NCI-H2171 (cell line): ENCODE data around the gene TUT4.

Source experiments
- DNase-seq: peaks from one replicate; lab custom pipeline; 2025; lab: John Stamatoyannopoulos, UW

TUT4 gene

DNA sequence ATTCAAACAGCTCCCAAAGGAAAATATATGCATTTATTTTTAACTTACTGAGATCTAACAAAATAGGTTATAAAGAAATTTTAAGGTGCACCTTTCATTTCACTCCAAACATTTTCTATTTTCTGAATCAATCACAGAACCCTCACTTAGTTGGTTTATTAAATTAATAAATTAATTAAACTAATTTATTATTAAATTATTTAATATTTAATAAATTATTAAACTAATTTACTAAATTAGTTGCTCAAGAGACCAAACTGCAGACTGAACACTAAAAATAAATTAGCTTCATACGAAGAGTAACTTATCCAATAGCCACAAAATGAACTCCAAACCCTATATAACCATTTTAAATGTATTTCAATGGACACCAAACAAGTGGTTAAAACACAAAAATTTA, 80.5 kb downstream of the TUT4 start:
- no peak for DNase-seq

DNA sequence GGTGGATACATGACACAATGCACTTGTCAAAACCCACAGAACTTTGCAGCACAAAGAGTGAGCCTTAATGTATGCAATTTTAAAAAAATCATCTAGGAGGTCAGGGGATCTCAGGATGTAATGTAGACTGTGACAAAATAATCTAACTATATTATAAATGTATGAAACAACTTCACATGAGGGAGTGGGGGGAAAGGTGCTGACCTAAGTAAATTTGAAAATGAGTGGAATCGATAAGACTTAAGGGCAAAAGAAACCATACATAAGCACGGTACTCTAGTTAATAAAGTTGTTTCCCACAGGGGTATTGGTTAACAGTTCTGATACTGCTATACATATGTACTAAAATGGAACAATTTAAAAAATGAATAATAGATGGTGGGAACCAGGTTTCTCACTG, 83.8 kb downstream of the TUT4 start:
- no peak for DNase-seq

DNA sequence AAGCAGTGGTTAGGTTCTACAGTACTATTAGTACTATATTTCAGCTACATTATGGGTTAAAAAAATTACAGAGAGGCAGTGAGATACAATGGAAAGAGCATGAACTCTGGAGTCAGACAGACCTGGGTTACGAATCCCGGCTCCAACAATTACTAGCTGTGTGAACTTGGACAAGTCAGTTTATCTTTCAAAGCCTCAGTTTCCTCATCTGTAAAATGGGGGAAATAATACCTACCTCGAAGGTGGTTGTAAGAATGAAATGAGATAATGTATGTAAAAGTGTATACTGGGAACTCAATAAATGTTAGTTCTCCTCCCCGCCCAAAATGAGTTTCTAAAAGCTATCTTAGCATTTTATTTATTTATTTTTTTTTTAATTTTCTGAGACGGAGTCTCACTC, 89.0 kb downstream of the TUT4 start:
- DNase-seq: no peak

DNA sequence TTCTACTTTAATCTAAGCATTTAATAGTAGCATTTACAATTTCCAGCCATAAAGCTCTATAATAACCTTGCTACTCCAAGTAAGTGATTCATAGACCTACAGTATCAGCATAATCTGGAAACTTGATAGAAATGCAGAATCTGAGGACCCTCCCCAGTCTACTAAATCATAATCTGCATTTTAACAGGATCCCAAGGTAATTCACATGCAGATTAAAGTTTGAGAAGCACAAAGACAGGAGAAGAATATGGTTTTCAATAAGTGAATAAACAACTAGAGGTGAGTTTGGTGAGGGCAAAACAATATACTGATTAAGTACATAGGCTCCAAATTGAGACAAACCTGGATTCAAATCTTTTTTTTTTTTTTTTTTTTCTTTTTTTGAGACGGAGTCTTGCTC, 91.1 kb downstream of the TUT4 start:
- no peak for DNase-seq

DNA sequence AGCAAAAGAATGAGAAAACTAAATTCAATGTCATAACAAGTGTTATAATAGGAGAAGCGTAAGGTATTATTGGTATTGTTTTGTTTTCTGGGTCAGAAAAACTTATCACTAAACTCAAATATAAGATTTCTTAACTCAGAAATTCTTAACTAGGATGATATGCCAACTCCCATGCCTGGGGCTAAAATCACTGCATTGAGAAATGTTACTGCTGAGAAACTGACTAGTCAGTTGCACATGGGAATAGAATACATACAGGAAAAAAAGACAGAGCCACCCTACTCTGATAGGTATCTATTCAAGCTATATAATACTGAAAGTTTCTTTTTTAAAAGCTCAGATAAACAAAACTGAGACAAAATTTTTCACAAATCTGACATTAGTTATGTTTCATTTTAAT, 92.2 kb downstream of the TUT4 start:
- DNase-seq: no peak

DNA sequence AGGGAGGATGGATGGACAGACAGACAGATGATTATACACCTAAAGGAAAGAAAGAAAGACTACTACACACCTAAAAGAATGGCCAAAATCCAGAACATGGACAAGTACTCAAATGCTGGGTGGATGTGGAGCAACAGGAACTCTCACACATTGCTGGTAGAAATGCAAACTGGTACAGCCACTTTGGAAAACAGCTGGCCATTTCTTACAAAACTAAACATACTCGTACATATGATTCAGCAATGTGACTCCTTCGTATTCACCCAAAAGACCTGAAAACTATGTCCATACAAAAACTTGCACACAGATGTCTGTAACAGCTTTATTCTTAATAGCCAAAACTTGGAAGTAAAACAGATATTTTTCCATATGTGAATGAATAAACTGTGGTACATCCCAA, 97.2 kb downstream of the TUT4 start:
- DNase-seq: no peak

DNA sequence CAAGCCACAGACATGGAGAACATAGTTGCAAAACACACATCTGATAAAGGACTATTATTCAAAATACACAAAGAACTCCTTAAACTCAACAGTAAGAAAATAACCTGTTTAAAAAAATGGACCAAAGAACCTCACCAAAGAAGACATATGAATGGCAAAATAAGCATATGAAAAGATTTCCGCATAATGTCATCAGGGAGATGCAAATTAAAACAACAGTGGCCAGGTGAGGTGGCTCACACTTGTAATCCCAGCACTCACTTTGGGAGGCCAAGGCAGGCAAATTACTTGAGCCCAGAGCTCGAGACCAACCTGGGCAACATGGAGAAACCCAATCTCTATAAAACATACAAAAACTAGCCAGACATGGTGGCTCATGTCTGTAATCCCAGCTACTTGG, 98.1 kb downstream of the TUT4 start:
- no peak for DNase-seq

DNA sequence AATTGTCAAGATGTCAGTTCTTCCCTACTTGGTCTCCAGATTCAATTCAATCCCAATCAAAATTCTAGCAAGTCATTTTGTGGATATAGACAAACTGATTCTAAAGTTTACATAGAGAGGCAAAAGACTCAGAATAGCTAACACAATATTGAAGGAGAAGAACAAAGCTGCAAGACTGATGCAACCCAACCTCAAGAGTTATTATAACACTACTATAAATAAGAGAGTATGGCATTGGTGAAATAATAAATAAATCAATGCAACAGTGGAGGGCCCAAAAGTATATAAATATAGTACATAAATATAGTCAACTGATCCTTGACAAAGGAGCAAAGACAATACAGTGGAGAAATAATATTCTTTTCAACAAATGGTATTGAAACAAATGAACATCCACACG, 98.8 kb downstream of the TUT4 start:
- DNase-seq: no peak

DNA sequence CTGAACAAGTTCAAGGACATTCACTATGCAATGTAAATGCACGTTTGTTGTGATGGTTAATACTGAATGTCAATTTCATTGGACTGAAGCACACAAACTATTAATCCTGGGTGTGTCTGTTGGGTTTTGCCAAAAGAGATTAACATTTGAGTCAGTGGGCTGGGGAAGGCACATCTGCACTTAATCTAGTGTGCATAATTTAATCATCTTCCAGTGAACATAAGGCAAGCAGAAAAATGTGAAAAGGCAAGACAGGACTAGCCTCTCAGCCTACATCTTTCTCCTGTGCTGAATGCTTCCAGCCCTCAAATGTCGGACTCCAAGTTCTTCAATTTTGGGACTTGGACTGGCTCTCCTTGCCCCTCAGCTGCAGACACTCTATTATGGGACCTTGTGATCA, 108.4 kb downstream of the TUT4 start:
- DNase-seq: no peak

DNA sequence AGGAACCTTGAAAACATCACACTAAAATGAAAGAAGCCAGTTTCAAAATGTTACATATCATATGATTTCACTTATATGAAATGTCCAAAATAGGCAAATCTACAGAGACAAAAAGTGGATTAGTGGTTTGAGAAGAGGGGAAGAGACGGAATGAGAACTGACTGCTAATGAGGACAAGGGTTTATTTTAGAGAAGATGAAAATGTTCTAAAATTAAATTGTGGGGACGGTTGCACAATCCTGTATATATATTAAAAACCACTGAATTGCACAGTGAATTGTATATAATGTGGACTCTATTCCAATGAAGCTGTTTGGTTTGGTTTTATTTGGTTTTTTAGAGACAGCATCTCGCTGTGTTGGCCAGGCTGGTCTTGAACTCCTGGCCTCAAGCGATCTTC, 112.9 kb downstream of the TUT4 start:
- DNase-seq: no peak

DNA sequence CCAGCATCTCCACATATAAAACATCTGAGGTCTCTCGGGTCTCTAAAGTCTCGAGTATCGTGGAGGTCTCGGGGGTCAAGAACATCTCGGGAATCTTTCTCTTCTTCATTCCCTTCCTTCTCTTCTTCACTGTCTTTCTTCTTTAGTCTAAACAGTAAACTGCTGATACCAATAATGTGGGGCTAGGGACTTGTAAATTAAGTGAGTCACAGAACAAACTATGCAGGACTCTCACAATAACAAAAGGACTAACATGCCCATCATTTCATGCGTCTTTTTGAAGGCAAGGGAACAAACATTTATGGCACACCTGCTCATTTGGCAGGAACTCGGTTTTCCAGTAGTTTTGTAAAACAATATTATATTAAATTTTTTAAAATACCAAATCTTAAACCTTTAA, 116.1 kb downstream of the TUT4 start:
- no peak for DNase-seq

DNA sequence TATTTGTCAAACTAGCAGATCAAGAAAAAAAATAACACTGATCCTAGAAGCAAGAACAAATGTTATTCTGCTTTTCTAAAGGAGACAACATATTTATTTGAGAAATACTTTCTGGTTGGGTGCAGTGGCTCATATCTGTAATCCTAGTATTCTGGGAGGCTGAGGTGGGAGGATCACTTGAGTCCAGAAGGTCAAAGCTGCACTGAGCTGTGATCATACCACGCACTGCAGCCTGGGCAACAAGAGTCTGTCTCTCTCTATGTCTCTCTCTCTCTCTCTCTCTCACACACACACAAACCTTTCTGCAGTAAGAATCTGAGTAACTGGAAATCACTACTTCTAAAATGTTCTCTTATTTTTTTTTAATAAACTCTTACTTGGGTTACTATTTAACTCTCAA, 117.2 kb downstream of the TUT4 start:
- no peak for DNase-seq

DNA sequence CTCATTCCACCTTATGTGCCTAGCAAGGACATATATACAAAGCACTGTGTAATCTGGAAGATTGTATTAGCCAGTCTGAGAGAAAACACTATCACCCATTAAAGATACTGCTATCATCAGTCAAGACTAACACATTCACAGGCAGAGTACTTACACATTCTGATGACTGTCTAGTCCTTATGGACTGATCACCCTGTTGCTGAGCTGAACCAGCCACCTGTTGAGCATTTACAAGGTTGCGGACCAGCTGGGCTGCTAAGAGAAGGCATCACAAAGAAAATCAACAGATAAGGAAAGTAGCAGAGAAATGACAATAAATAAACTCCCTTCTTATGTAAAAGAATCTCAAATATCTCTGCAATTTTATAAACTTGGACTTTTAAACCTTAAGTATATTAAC, 117.7 kb downstream of the TUT4 start:
- no peak for DNase-seq

DNA sequence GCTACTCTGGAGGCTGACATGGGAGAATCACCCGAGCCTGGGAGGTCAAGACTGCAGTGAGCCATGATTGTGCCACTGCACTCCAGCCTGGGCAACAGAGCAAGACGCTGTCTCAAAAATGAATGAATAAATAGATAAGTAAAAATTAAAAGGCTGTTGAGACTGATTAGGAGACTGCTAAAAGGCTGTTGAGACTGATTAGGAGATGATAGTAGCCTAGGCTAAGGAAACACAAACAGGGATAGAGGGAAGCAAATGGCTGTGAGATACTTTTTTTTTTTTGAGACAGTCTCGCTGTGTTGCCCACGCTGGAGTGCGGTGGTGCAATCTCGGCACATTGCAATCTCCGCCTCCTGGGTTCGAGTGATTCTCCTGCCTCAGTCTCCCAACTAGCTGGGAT, 120.1 kb downstream of the TUT4 start:
- no peak for DNase-seq

DNA sequence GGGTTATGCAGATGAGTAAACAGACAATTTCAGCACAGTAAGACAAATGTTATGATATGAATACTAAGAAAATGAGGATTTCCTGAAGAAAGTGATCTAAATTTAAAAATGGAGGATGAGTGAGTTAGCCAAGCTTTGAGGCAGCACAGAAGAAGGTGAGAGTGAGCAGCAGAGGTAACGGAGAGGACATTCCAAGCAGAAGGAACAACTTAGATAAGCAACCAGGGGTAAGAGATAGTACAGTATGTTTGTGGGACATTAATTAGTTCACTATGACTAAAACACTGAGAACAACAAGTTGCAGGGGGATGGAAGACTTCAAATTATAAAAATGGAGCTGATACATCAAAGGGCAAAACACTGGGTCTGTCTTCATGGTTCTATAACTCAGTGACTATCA, 125.7 kb downstream of the TUT4 start:
- DNase-seq: no peak

DNA sequence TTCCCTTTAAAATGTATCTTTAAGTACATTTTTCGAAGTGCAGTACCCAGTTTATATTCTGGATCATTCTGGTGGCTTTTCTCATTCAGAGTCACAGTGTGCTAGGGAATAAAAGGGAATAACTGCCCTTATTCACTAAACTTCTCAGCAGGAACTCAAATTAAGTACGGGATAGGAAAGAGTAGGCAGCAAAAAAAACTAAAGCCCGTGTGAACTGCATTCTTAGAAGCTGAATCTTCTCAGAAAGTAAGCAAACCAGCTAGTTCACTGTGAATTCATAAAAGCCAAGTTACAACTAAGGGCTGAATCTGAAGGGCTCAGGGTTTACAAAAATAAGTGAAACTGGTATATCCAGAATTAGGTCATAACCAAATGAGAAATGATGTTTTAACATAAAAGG, 126.5 kb downstream of the TUT4 start:
- no peak for DNase-seq

DNA sequence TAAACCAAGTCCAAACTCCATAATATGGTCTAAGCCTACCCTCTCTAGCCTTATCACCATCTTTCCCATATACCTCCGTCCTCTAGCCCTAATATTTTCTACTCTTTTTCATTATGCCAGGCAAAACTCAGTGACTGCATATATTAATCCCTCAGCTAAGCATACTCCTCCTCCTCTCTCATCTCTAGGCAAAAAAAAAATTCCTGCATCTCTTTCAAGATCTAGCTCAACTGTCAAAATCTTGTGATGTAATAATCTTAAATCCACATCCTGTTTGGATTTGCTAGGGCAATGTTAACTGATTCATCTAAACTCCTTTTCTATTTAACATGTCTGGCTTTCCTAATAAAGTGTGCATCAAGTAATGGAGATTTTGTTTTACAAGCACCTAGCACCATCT, 128.1 kb downstream of the TUT4 start:
- DNase-seq: no peak

DNA sequence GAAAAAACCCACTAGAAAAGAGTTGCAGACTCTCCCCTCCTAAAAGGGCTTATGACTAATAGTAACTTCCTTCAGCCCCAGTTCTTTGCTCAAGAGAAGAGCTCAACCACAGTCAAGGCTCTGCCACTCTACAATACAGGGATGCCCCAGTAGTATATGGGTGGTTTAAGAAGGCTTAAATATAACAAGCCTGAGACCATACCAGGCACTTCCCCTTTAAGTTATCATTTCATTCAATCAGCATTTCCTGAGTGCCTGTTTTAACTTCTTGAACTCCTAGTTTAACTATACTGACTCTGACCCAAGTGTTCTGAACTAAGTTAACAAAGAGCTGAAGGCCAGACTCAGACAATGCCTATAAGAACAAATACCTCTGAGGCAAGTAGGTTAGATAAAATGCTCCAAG, 128.7 kb downstream of the TUT4 start:
- DNase-seq: no peak

DNA sequence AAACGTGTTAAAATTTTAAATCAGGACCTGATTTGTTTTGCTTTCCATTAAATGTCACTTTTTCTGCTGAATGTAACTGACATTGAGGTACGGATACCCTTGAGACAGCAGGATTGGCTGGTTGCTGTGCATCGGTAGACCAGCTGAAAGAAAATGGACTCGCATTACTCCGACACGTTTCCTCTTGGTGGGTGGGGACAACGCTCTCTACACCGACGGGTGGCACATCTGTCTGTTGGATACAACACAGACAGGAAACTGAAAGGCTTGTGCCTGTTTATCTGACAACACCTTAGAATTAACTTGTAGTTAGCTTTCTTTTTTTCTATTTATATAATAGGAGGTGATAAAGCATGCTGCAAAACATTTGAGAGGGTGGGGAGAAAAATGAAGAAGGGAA, 129.1 kb downstream of the TUT4 start:
- DNase-seq: no peak

DNA sequence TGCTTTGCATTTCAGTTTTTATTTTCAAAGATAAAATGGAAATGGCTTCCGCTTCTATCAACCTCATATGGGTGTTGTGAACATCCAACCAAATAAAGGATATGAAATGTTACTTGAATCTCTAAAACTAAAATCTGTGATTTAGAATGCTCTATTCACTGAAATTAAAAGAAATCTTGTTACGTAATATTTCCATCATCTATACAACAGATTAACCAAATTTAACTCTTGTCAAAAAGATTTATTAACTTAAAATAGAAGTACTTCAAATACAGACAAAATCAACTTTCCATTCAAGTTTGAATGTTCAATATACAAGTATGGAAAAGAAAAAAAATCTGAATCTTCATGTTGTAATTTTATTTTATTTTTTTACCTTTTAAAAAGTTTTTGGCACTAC, 129.8 kb downstream of the TUT4 start:
- DNase-seq: no peak

DNA sequence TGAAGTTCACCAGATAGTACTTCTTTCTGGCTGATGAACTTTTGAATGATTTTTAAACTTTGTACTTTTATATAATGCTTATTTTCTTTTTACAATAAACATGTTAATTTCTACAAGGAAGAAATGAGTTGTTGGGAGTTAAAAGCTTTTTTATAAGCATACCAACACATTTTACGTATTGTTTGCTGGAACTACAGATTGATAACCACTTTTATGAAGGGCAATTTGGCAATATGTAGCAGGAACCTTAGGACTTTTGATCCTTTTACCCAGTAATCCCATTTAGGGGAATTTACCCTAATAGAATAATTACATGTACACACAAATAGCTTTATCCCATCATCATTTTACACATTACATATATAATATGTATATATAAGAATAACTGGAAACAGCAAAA, 132.2 kb downstream of the TUT4 start:
- no peak for DNase-seq

DNA sequence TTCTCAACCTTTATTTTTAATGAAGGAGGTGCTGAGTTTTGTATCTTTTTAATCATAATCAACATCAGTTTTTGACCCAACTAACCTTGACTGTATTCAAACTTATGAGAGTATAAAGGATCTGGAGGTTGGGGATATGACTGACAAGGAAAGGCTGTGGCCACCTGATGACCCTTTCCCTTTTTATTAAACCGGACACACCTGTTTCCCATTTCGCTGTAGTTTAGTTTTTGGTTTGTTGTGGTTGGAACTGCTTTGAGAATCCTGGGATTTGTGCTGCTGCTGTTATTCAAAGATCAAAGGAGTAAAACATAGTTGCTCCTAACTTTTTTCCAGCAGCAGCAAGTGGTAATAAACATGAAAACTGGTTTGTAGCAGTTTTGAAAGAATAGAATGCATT, 136.1 kb downstream of the TUT4 start:
- DNase-seq: no peak

DNA sequence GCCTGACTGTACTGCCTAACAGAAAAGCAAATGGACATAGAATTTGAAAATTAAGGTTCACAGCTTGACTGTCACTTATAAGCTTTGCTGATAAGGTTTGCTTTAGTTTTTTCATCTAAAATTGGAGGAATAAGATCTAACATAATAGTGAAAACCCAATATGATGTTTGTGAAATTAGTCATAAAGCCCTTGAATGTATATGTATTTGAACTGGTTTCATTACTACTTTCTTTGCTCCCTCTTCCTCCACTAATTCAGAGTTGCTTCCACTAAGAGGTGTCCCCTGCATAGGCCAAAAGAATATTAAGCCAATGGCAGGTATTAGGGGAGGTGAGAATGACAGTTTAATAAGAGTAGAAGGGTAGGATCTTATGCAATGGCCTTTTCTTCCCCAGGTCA, 137.9 kb downstream of the TUT4 start:
- DNase-seq: no peak

DNA sequence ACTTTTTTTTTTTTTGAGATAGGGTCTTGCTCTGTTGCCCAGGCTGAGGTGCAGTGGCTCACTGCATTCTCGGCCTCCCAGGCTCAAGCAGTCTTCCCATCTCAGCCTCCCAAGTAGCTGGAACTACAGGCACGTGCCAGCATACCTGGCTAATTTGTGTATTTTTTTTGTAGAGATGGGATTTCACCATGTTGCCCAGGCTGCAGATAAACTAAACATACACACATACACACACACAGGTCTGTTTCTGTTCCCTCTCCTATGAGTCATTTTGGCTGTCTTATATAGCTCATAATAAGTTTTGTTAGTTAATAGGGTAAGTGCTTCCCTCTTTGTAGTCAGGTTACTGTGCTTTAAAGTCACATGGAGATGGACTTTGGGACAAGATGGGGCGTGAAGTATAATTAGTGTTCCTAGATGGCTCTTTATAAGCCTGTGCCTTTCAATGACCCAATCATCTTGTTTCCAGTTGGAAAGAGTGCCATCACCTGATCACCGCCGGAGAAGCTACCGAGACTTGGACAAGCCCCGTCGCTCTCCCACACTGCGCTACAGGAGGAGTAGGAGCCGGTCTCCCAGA, 139.4 kb downstream of the TUT4 start:
- no peak for DNase-seq

DNA sequence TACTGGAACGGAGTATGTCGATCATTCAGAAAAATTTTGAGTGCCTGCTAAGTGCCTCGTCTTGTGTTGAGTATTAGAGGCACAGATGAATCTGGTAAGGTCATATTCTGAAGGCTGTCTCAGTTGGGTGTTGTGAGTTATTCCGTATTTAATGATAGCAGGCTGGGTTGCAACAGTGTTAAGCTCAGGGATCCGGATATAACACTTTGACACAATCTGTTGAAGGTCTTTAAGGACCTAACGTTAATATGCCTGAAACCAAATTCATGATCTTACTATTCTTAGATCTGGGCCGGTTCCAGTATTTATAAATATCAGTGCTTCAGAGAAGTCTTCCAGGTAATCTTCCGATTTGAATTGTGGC, 147.9 kb downstream of the TUT4 start:
- no peak for DNase-seq
